Activated CD8-positive, alpha-beta memory T cell treated with anti-CD3 and anti-CD28 coated beads, Interleukin-2, amount 10 ng/mL, durations not matched to agents 7 days and 5 days (primary cell): ENCODE results near the gene GSE1. TPM values are rescaled to one million over a fixed set of nuclear protein-coding genes. Genes with fewer than 3 reads are reported as not detected.

Source experiments
- ATAC-seq: fragments of 150-1000 bp; cut with Tn5 transposase; one replicate; pipeline ENCODE4 v1.10.0; 2021; ENCODE audit warnings: moderate library complexity
- CTCF ChIA-PET: fragments of 350-600 bp; sonication (Branson Sonifier 250); formaldehyde crosslinking; loops from one replicate; lab custom pipeline; 2021; ENCODE audit warnings: antibody characterized with exemption; lab: Charles Lee
- DNase-seq: peaks from one replicate; pipeline ENCODE4 v3.0.0-alpha.2; 2020
- H3K27ac Mint-ChIP-seq: one replicate; pipeline ENCODE4 v1.8.0; 2021; ENCODE audit warnings: mild to moderate bottlenecking, mixed read lengths
- H3K27me3 Mint-ChIP-seq: one replicate; pipeline ENCODE4 v1.8.0; 2021; ENCODE audit warnings: mixed read lengths
- H3K36me3 Mint-ChIP-seq: one replicate; pipeline ENCODE4 v1.8.0; 2021; ENCODE audit warnings: mild to moderate bottlenecking, mixed read lengths
- H3K4me1 Mint-ChIP-seq: one replicate; pipeline ENCODE4 v1.8.0; 2021; ENCODE audit warnings: mixed read lengths
- H3K4me3 Mint-ChIP-seq: one replicate; pipeline ENCODE4 v1.8.0; 2021; ENCODE audit warnings: mild to moderate bottlenecking, moderate library complexity, mixed read lengths
- H3K9me3 Mint-ChIP-seq: one replicate; pipeline ENCODE4 v1.8.0; 2022; ENCODE audit warnings: low read depth, mixed read lengths
- total RNA-seq, 2 experiments: library from RNA; stranded (reverse); gene quantifications; one replicate each; pipeline ENCODE4 v1.2.3, GENCODE V29; 2021

Gene GSE1
- total RNA-seq, 2 experiments from 2014 or later: 43.1 to 55.1 TPM

DNA sequence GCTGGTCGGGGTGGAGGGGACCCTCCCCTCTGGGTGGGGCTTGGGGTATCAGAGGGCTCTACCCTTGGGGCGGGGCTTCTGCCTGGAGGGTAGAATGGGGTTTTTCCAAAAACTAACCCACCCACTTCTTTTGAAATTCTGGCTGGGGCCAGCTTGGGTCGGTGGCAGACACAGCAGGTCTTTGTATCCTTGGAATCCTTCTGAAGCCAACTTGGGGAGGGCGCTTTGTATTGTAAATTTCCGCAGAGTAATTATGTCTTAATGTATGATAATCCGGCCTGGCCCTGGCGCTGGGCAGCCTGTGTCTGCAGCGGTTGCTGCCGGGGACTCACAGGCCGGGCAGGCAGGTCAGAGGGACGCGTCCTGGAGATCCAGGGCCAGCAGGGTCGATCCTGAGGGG, 33.9 kb upstream of the GSE1 start:
- CTCF ChIA-PET: interaction anchor here (1.5 kb wide), 1 partner anchor 334 kb away, joined by 3 read pairs; no protein-coding TSS in a partner anchor
- no peaks in the 10 kb centered on the region for H3K9me3 Mint-ChIP-seq
- H3K4me1 Mint-ChIP-seq: no peaks in the 10 kb centered on the region
- no peaks in the 10 kb centered on the region for H3K27me3 Mint-ChIP-seq
- DNase-seq (no peak), ATAC-seq (no peak)
- no peaks in the 10 kb centered on the region for H3K36me3 Mint-ChIP-seq
- H3K4me3 Mint-ChIP-seq: no peak overlapping the region
- H3K27ac Mint-ChIP-seq: no peak overlapping the region

DNA sequence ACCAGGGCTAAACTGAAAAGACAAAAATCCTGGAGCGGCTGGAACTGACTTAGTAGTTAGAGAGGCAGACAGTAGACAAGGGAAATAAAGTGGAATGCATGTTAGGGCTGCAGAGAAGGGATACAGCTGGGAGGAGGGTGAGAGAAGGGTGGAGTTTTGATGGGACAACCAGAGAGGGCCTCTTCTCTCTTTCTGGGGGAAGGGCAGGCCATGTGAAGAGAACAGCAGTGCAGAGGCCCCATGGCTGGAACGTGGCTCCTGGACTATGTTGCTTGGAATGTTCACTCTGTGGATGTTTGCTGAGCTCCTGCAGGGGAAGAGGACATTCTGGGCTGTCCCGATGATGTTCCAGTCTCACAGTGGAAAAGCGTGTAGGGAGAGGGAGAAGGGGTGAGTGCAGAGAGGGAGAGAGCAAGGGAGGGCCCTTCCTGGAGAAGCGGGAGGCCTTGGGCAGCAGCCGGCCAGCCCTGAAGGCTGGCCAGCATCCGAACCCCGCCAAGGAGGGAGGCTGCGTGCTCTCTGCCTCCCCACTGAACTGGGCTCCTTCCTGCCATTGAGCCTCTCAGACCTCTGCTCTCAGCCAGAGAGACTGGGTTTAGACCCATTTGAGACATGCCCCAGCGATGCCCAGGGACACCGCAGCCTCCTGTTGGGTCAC, 33.1 kb upstream of the GSE1 start:
- no peaks in the 10 kb centered on the region for H3K9me3 Mint-ChIP-seq
- no peaks in the 10 kb centered on the region for H3K36me3 Mint-ChIP-seq
- H3K27me3 Mint-ChIP-seq: no peaks in the 10 kb centered on the region
- CTCF ChIA-PET: interaction anchor here (1.5 kb wide), 1 partner anchor 335 kb away, joined by 3 read pairs; no protein-coding TSS in a partner anchor
- no peak for DNase-seq
- H3K4me1 Mint-ChIP-seq: no peaks in the 10 kb centered on the region
- peak overlapping the region; percentile 62 for H3K27ac Mint-ChIP-seq
- no peak for ATAC-seq
- H3K4me3 Mint-ChIP-seq: no peak overlapping the region

DNA sequence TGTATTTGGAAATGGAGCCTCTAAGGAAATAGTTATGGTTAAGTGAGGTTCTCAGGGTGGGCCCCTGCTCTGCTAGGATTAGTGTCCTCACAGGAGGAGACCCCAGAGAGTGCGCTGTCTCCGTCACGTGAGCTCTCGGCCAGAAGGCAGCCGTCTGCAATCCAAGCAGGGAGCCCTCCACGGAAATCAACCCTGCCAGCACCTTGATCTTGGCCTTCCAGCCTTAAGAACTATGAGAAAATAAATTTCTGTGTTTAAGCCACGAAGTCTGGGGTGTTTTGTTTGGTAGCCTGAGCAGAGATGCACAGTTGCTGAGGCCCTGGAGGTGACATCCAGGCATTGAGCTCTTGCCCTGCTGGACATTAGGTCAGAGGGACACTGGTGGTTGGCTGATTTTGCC, 32.4 kb upstream of the GSE1 start:
- Mint-ChIP-seq H3K27ac (no peak overlapping the region), H3K4me3 (no peak overlapping the region), H3K9me3 (no peaks in the 10 kb centered on the region), H3K27me3 (no peaks in the 10 kb centered on the region), H3K4me1 (no peaks in the 10 kb centered on the region), H3K36me3 (no peaks in the 10 kb centered on the region)
- CTCF ChIA-PET: no interaction called here
- DNase-seq: no peak
- ATAC-seq: no peak

- no peaks in the 10 kb centered on the region for H3K4me1 Mint-ChIP-seq
- no peak overlapping the region for H3K4me3 Mint-ChIP-seq
- CTCF ChIA-PET: interaction anchor here (1.1 to 1.9 kb wide), 2 partner anchors 28 to 34 kb away, joined by 4 to 5 read pairs; no protein-coding TSS in a partner anchor
- no peaks in the 10 kb centered on the region for H3K36me3 Mint-ChIP-seq
- no peak overlapping the region for H3K27ac Mint-ChIP-seq
- no peaks in the 10 kb centered on the region for H3K27me3 Mint-ChIP-seq
- ATAC-seq: no peak
- no peaks in the 10 kb centered on the region for H3K9me3 Mint-ChIP-seq
- no peak for DNase-seq
Measured at GRCh38 chr16:85582229-85582991, 30.7 kb upstream of the GSE1 start.

GRCh38 chr16:85583491-85584181, 29.5 kb upstream of the GSE1 start:
- Mint-ChIP-seq H3K4me3 (no peak overlapping the region), H3K36me3 (no peaks in the 10 kb centered on the region)
- CTCF ChIA-PET: no interaction called here

DNA sequence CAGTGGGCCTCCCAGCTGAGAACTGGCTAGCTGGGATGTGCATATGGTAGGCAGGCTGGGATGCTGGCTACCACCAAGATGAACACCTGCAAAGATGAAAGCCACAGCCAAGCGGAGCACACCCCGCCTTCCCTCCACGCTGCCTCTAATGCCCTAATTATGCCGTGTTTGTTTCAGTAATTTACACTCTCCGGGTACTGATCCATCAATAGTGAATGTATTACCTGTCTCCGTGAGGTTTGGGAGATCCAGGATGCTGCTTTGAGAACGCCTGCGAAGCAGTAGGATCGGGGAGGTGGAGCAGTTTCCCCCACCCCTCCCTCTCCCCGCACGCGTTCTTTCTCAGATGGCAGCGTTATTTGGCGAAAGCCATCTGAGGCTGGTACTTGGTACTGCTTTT, 28.9 kb upstream of the GSE1 start:
- CTCF ChIA-PET: no interaction called here
- Mint-ChIP-seq H3K27ac (no peak overlapping the region), H3K9me3 (no peaks in the 10 kb centered on the region), H3K36me3 (no peaks in the 10 kb centered on the region), H3K4me1 (no peaks in the 10 kb centered on the region), H3K27me3 (no peaks in the 10 kb centered on the region), H3K4me3 (no peak overlapping the region)
- ATAC-seq: no peak
- DNase-seq: no peak

More at GRCh38 chr16:85583491-85584181, 29.5 kb upstream of the GSE1 start:
- Mint-ChIP-seq H3K27me3 (no peaks in the 10 kb centered on the region), H3K27ac (no peak overlapping the region), H3K4me1 (no peaks in the 10 kb centered on the region), H3K9me3 (no peaks in the 10 kb centered on the region)
- DNase-seq (no peak), ATAC-seq (no peak)

DNA sequence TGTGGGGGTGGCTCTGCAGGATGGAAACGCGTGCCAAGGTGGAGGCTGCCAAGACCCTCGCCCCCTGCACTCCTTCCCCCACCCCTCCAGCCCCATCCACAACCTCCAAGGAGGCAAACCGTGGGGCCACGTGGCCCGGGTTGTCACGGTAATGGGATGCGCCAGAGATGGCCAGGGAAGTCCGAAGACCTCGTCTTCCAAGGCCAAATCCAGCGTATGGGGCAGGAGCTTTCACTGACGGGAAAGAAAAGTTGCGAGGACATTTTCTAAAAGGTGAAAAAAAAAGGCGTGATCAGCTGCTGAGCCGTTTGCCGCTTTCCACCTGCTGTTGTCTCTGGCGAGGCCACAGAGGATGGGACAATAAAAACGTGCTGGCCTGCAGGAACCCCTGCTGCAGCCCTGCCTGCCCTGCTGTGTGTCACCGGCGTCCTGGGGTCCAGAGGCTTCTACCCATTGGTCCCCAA, 28.3 kb upstream of the GSE1 start:
- Mint-ChIP-seq H3K9me3 (no peaks in the 10 kb centered on the region), H3K36me3 (no peaks in the 10 kb centered on the region), H3K4me1 (no peaks in the 10 kb centered on the region), H3K27ac (no peak overlapping the region), H3K4me3 (no peak overlapping the region), H3K27me3 (no peaks in the 10 kb centered on the region)
- no peak for DNase-seq
- no peak for ATAC-seq
- CTCF ChIA-PET: no interaction called here

- no peak for ATAC-seq
- Mint-ChIP-seq H3K36me3 (no peaks in the 10 kb centered on the region), H3K4me1 (no peaks in the 10 kb centered on the region), H3K27me3 (no peaks in the 10 kb centered on the region), H3K9me3 (no peaks in the 10 kb centered on the region), H3K27ac (no peak overlapping the region), H3K4me3 (no peak overlapping the region)
- CTCF ChIA-PET: no interaction called here
- no peak for DNase-seq
Measured at GRCh38 chr16:85585711-85586110, 27.4 kb upstream of the GSE1 start.

GRCh38 chr16:85586380-85587104, 26.6 kb upstream of the GSE1 start:
- DNase-seq (no peak), ATAC-seq (no peak)
- Mint-ChIP-seq H3K27me3 (no peaks in the 10 kb centered on the region), H3K27ac (no peak overlapping the region), H3K4me3 (no peak overlapping the region), H3K4me1 (no peaks in the 10 kb centered on the region), H3K9me3 (no peaks in the 10 kb centered on the region), H3K36me3 (no peaks in the 10 kb centered on the region)
- CTCF ChIA-PET: no interaction called here

- H3K27ac Mint-ChIP-seq: no peak overlapping the region
- no peak overlapping the region for H3K4me3 Mint-ChIP-seq
- DNase-seq: no peak
- H3K27me3 Mint-ChIP-seq: no peaks in the 10 kb centered on the region
- no peaks in the 10 kb centered on the region for H3K9me3 Mint-ChIP-seq
- ATAC-seq: no peak
- CTCF ChIA-PET: no interaction called here
- H3K4me1 Mint-ChIP-seq: peaks cover 2% of the 10 kb centered on the region
- H3K36me3 Mint-ChIP-seq: no peaks in the 10 kb centered on the region
Measured at GRCh38 chr16:85587762-85588556, 25.2 kb upstream of the GSE1 start.

DNA sequence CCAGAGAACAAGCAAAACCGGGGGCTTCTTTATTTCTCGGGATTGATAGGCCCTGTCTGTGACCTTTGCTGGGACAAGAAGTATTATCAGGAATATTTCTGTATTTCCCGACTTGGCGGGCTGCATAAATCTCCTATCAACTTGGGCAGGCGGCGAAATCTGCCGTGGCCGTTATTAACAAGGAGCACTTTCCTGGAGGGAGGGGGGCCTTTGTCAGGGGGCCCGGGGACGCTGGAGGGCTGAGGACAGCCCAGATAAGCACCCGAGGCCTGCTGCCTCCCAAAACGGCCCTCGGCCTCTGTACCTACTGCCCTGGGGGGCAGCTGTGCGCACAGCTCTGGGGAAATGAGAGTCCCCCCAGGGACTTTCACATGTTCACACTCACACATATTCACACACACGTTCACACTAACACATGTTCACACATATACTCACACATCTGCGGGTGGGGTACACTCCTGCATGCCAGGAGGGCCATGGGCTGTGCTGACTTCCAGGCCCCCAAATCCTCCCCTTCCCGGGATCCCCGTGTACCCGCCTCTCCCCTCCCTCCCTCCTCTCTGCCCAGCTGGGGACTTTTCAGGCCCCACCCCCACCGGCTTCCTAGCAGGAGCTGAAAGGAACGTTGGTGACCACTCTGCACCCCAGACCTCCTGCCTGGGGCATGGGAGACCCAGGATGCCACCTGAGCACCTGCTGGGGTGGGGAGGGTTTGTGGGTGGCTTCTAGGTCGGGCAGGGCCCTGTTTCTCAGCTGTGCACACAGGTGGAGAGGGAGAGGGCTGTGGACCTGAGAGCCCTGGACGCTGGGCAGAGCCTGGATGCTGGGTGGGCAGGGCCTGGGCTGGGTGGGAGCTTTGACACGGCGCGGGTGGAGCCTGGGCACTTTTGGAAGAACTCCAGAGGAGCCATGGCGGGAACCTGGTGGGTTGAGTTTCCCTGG, 24.3 kb upstream of the GSE1 start:
- Mint-ChIP-seq H3K27me3 (no peaks in the 10 kb centered on the region), H3K4me3 (no peak overlapping the region), H3K9me3 (no peaks in the 10 kb centered on the region), H3K4me1 (peaks cover 2% of the 10 kb centered on the region), H3K27ac (no peak overlapping the region), H3K36me3 (no peaks in the 10 kb centered on the region)
- CTCF ChIA-PET: no interaction called here
- no peak for DNase-seq
- ATAC-seq: no peak
